ENCODE results near the gene SORCS2. TPM values are rescaled to one million over a fixed set of nuclear protein-coding genes. Genes with fewer than 3 reads are reported as not detected.

SORCS2 gene
- total RNA-seq, 4 donors from 2014 or later: 1.1 to 2.5 (median 2.0) TPM

DNA sequence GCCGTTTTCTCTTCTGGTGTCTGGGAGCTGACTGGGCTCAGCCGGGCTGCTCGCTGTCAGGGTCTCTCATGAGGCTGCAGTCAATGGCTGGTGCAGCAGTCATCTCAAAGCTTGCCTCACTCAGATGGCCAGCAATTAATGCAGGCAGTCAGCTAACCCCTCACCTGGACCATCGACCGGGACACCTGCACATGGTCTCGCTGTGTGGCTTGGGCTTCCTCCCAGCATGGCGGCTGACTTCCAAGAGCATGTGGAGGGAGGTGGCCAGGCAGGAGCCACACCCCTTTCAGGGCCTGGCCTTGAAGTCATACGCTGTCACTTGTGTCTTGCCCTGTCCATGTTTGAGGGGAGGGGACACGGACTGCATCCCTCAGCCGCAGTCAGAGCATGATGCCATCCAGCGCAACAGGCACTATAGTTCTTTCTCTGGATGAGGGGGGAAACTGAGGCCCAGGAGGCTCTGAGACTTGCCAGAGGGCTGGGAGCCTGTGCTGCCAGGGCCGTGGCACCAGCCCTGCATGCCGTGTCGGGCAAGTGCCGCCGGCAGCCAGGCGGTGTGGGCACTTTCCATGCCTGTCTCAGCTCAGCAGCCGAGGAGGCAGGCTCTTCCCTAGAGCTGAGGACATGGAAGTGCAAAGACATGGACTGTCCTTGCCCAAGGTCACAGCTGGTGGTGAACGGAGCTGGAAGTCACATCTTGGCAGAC lies 545.6 kb downstream of the SORCS2 start:
- TF ChIP-seq, protein P1, sequence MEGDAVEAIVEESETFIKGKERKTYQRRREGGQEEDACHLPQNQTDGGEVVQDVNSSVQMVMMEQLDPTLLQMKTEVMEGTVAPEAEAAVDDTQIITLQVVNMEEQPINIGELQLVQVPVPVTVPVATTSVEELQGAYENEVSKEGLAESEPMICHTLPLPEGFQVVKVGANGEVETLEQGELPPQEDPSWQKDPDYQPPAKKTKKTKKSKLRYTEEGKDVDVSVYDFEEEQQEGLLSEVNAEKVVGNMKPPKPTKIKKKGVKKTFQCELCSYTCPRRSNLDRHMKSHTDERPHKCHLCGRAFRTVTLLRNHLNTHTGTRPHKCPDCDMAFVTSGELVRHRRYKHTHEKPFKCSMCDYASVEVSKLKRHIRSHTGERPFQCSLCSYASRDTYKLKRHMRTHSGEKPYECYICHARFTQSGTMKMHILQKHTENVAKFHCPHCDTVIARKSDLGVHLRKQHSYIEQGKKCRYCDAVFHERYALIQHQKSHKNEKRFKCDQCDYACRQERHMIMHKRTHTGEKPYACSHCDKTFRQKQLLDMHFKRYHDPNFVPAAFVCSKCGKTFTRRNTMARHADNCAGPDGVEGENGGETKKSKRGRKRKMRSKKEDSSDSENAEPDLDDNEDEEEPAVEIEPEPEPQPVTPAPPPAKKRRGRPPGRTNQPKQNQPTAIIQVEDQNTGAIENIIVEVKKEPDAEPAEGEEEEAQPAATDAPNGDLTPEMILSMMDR (IDR thresholded peaks at IDR 0.05): no peak
- no peak for TF ChIP-seq POLR2A (IDR thresholded peaks at IDR 0.05)
- no peak overlapping the region for H3K4me3 ChIP-seq
- no peak overlapping the region for H3K27ac ChIP-seq
- H3K36me3 ChIP-seq: no peaks in the 10 kb centered on the region
- WGBS, 2 donors: 83 to 92% methylated on average over 2 of the region's 19 CpGs
- no peaks in the 10 kb centered on the region for H3K9me3 ChIP-seq
- no peak for DNase-seq
- peaks cover 0 to 37% (median 0%) of the 10 kb centered on the region in 4 donors for H3K27me3 ChIP-seq
- H3K4me1 ChIP-seq: no peaks in the 10 kb centered on the region
- intact Hi-C loops (cut with DNase I): no loop called here

DNA sequence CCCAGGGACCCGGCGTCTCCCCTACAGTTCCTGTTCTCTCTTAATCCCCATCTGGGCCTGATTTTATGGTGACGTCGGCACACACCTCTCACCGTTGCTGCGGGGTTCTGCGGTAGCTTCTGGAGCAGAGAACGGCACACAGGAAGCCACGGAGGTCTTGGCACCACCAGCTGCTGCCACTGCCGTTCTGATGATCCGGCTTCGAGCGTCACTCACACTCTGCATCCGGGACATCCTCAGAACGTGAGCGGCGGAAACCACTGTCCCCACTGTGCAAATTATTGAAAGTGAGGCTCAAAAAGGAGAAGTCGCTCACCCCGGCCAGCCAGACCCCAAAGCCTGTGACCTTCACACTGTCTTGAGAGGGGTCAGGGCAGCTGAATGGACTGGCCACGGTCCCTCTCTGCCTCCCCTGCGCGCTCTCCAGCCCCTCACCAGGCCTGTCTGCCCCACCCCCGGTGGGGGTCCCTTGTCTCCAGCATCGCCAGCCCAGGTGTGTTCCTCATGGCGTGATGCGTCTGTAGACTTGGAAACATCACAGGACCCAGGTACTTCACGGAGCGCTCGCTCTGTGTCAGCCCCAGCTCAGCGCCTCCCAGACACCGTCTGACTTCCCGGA lies 546.2 kb downstream of the SORCS2 start:
- no peaks in the 10 kb centered on the region for H3K4me1 ChIP-seq
- no peak for TF ChIP-seq POLR2A (IDR thresholded peaks at IDR 0.05)
- TF ChIP-seq, protein P1 (IDR thresholded peaks at IDR 0.05): no peak
- no peaks in the 10 kb centered on the region for H3K9me3 ChIP-seq
- H3K4me3 ChIP-seq: no peak overlapping the region
- H3K27me3 ChIP-seq: peaks cover 0 to 37% (median 0%) of the 10 kb centered on the region in 4 donors
- WGBS, 2 donors: 84 to 85% methylated on average over 7 to 22 of the region's 32 CpGs
- intact Hi-C loops (cut with DNase I): no loop called here
- no peak for DNase-seq
- no peaks in the 10 kb centered on the region for H3K36me3 ChIP-seq
- H3K27ac ChIP-seq: no peak overlapping the region

DNA sequence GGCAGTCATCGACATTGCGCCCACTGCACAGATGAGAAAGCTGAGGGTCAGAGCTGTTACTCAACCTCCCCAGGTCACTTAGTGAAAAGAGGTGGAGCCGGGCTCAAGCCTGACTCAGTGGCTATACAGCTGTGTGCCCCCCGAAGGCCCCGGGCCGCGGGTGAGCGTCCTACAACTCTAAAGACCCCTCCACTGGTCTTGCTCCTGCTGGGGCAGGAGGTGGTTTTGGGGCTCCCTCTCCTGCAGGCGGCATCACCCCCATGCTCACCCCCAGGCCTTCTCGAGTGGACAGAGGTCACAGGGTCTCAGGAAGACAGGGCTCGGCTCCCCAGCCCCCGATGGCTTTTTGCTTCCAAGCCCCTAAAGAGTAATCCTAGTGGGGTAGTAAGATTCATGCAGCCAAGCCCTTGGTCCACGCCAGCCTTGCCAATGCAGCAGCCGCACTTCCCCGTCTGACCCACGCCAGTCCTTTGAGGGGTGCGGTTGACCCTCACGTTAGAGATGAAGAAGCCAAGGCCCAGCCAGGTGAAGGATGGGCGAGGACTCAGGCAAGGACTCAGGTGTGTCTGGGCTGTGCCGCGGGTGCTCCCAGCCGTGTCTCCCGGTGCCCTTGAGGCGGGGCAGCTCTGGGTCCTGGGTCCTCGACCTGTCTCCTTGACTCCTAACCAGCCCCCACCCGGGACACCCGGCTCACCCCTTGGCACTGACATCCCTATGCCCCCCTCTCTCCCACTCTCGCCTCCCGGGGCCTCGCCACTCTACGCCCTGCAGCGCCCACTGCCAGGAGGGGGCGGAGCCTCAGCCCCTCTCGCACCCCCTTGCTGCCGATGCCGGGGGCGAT lies 547.0 kb downstream of the SORCS2 start:
- H3K4me1 ChIP-seq: no peaks in the 10 kb centered on the region
- peaks cover 0 to 39% (median 0%) of the 10 kb centered on the region in 4 donors for H3K27me3 ChIP-seq
- H3K27ac ChIP-seq: no peak overlapping the region
- no peak overlapping the region for H3K4me3 ChIP-seq
- H3K9me3 ChIP-seq: no peaks in the 10 kb centered on the region
- TF ChIP-seq, protein P1 (IDR thresholded peaks at IDR 0.05): no peak
- no peak for TF ChIP-seq POLR2A (IDR thresholded peaks at IDR 0.05)
- 79 to 85% methylated on average over 16 to 20 of the region's 37 CpGs for WGBS, 2 donors
- no peaks in the 10 kb centered on the region for H3K36me3 ChIP-seq
- intact Hi-C loops (cut with DNase I): no loop called here
- no peak for DNase-seq

DNA sequence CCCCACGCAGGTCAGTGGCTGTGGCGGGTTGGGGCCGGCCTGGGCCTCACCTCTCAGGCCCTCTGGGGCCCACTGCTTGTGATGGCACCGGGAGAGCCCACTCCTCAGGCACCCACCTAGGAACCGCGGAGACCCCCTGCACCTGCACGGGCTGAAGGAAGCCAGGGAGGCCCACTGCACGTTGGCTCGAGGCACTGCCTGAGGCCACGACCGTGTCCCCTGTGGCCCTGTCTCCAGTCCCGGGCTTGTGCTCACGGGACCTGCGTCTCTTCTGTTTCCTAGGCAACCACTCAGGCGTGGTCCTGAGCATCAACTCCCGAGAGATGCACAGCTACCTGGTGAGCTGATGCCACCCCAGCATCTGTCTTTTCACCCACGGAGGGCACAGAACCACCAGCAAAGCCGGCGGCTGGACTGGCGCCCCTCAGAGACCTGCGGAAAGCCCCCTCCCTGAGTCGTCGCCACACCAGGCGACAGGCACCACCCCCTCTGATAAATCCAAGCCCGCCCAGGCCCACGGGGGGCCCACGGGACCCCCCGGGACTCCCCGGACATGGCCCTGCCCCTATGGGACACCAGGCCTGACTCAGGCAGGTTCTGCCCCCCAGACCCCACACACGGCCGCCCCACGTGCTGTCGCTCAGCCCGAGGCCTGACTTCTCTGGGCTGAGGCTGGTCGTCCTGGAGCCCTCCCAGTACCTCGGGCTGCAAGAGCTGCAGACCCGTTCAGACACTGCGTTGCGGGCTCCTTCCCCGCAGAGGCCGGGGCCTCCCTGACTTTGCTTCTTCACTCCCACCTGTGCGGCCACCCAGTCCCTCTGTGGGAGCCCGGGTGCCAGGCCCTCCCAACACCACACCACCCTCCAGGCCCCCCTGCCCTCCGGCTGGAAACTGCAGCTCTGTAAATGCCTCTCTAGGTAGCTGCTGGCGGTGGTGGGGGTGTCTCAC lies 547.9 kb downstream of the SORCS2 start:
- no peak for DNase-seq
- no peaks in the 10 kb centered on the region for H3K9me3 ChIP-seq
- no peaks in the 10 kb centered on the region for H3K36me3 ChIP-seq
- no peak overlapping the region for H3K27ac ChIP-seq
- TF ChIP-seq POLR2A (IDR thresholded peaks at IDR 0.05): no peak
- TF ChIP-seq, protein P1 (IDR thresholded peaks at IDR 0.05): no peak
- H3K4me3 ChIP-seq: no peak overlapping the region
- peaks cover 0 to 40% (median 0%) of the 10 kb centered on the region in 4 donors for H3K27me3 ChIP-seq
- intact Hi-C loops (cut with DNase I): no loop called here
- 84 to 100% methylated on average over 1 to 9 of the region's 45 CpGs for WGBS, 2 donors
- no peaks in the 10 kb centered on the region for H3K4me1 ChIP-seq

All from esophagus squamous epithelium (tissue), 5 donors.